Ovary (tissue), 9 donors: Measurements from ENCODE around the gene ABCC4. TPM values are rescaled to one million over a fixed set of nuclear protein-coding genes. Genes with fewer than 3 reads are reported as not detected.

Experiments
- DNase-seq, 5 donors: peaks; one replicate each; pipeline ENCODE4 v3.0.0-alpha.2; 2019 to 2020
- H3K27ac ChIP-seq, 2 donors: fragments of 200-600 bp; one replicate each; pipeline versions ENCODE4 v1.5.1 to v1.8.0; 2019 to 2022
- H3K27me3 ChIP-seq: fragments of 200-600 bp; one replicate; pipeline ENCODE4 v1.8.0; 2022
- H3K36me3 ChIP-seq: fragments of 200-600 bp; sonication (generic); one replicate; pipeline ENCODE4 v1.5.1; 2019
- H3K4me1 ChIP-seq: one replicate; pipeline ENCODE4 v1.8.1; 2013; ENCODE audit warnings: mild to moderate bottlenecking, moderate library complexity; ENCODE audit not compliant: insufficient read depth
- H3K4me3 ChIP-seq: fragments of 200-600 bp; sonication (generic); one replicate; pipeline ENCODE4 v1.5.1; 2017
- H3K9me3 ChIP-seq, 2 donors: fragments of 200-600 bp in 1 of 2; sonication (generic) in 1 of 2; one replicate each; pipeline versions ENCODE4 v1.5.1 to v1.8.1; 2013 to 2019; ENCODE audit warnings: mild to moderate bottlenecking in 1 of 2, moderate library complexity in 1 of 2
- CTCF ChIP-seq, 3 donors: fragments of 450-650 bp in 2 of 3; fragments of 200-600 bp in 1 of 3; IDR thresholded peaks; one replicate each; pipeline versions ENCODE4 v1.5.1 to v1.8.0; 2016 to 2022; ENCODE audit warnings: antibody characterized with exemption in 3 of 3, mild to moderate bottlenecking in 1 of 3
- EP300 ChIP-seq: sonication (generic); formaldehyde crosslinking; IDR thresholded peaks from one replicate; pipeline ENCODE4 v1.6.1; 2017; ENCODE audit warnings: antibody characterized with exemption
- POLR2A ChIP-seq: fragments of 450-650 bp; IDR thresholded peaks from one replicate; pipeline ENCODE4 v1.6.1; 2017; ENCODE audit warnings: antibody characterized with exemption, mild to moderate bottlenecking, moderate library complexity
- WGBS, 3 donors: extraction: QIAGEN DNeasy Blood & Tissue Kit in 1 of 3; methylation state at CpG; one replicate each; pipeline versions ENCODE4 v1.1.5 to v1.1.7; 2013 to 2017; 5-methylcytosine and 5-hydroxymethylcytosine counted together
- intact Hi-C, 4 donors: fragments of 100-400 bp; cut with DNase I; formaldehyde crosslinking; loops; one replicate each; pipeline versions ENCODE4 v1.11.0 to v1.15.1; 2022 to 2023
- polyA plus RNA-seq, 2 donors: library from polyadenylated mRNA; stranded (reverse); fragments of 200-250 nt in 1 of 2; fragments of 350-450 nt in 1 of 2; fragmentation: Illumina TruSeq in 1 of 2; extraction: RNeasy Lipid Tissue Mini Kit (QIAGEN cat#74804) in 1 of 2; gene quantifications; one replicate each; pipeline ENCODE4 v1.2.3, GENCODE V29; 2013 to 2014
- total RNA-seq, 7 donors: library from RNA; depleted of rRNA in 2 of 7; stranded (reverse); fragments of >200 nt in 2 of 7; fragmentation: NEBNext Ultra II Directional in 3 of 7; extraction: Animal tissue kit (Norgen Biotek cat#: 25700) in 3 of 7; gene quantifications; one replicate each; pipeline versions ENCODE4 v1.1.0 to v1.2.4, GENCODE V29; 2016 to 2023
- donor health status: DM: no; HTN: no; CAD: no; lungs with moderate emphysema.
- donor health status: DM: no; HTN: no; CAD: no.
- donor health status: Bipolar disorder and iron deficiency.
- donor health status: DM: yes; HTN: yes; CAD: no.
- donor health status: DM: no; HTN: no; CAD: no.
- donor health status: DM: yes; HTN: yes; CAD: no.

ABCC4 gene
- total and polyA plus RNA-seq, 9 donors, result 6.1 to 28.5 (median 11.5) TPM

DNA sequence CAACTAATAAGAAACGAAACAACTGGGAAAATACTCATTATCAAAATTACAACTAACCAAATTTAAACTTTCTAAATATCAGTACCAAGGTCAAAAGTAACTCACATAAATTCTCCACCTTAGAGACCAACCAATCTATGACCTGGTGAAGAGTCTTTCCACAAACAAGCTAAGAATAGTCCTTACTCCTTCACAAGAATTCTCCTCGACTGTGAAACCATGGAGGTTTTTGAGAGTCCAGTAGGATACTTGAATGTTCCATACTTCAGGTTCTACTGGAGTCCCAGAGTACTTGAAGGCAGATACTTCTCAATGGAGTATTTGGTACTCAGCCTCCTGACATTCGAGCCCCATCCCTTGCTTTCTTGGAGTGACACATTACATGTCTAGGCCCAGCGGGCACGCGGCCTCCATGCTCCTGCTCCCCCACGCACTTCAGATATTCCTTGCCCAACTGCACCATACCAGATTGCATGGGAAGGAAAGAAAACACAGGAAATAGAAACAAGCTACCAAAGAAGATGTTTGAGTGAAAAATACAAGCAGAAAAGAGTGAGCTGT lies 63.9 kb downstream of the ABCC4 start:
- no peaks in the 10 kb centered on the region for H3K4me1 ChIP-seq
- TF ChIP-seq POLR2A, result no peak
- no peak for TF ChIP-seq EP300
- no peak for TF ChIP-seq CTCF (IDR thresholded peaks at IDR 0.05)
- DNase-seq, result no peak
- intact Hi-C loops, result no loop called here
- 95% methylated on average over 7 of the region's 7 CpGs for WGBS, 3 donors
- H3K36me3 ChIP-seq, result no peaks in the 10 kb centered on the region
- H3K27ac ChIP-seq, result no peak overlapping the region
- no peak overlapping the region for H3K4me3 ChIP-seq
- no peaks in the 10 kb centered on the region for H3K27me3 ChIP-seq
- H3K9me3 ChIP-seq, result no peaks in the 10 kb centered on the region

DNA sequence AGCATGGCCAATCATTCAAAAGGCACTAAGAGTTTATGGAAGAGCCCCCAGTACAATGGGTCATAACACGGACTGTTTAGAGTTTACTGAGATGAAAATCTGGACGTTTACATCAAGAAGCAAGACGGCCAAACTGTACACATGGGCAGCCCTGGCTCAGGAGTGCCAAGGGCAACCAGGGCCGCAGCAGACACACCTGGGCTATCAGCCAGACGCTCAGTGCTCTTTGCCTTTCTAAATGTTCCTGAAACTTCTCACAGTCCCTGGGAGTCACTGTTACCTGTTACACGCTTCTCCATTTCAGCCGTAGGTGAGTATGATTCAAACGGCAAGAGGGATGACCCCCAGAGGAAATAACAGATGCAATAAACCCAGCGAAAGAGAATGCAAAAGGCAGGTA lies 64.5 kb downstream of the ABCC4 start:
- intact Hi-C loops, result no loop called here
- DNase-seq, result no peak
- Histone ChIP-seq H3K27ac (no peak overlapping the region), H3K4me3 (no peak overlapping the region), H3K27me3 (no peaks in the 10 kb centered on the region), H3K36me3 (no peaks in the 10 kb centered on the region), H3K9me3 (no peaks in the 10 kb centered on the region), H3K4me1 (no peaks in the 10 kb centered on the region)
- WGBS, 3 donors, result 92 to 94% (median 92%) methylated on average over 9 of the region's 9 CpGs
- TF ChIP-seq POLR2A, result no peak
- TF ChIP-seq CTCF (IDR thresholded peaks at IDR 0.05), result no peak
- no peak for TF ChIP-seq EP300

- TF ChIP-seq POLR2A (no peak), EP300 (no peak), CTCF (IDR thresholded peaks at IDR 0.05) (no peak)
- intact Hi-C loops, result no loop called here
- Histone ChIP-seq H3K36me3 (no peaks in the 10 kb centered on the region), H3K4me3 (no peak overlapping the region), H3K9me3 (no peaks in the 10 kb centered on the region), H3K27me3 (no peaks in the 10 kb centered on the region), H3K27ac (no peak overlapping the region), H3K4me1 (no peaks in the 10 kb centered on the region)
- WGBS, 3 donors, result 66 to 69% (median 66%) methylated on average over 7 of the region's 7 CpGs
- no peak for DNase-seq
Measured at GRCh38 chr13:95235974-95236373, 65.3 kb downstream of the ABCC4 start.

GRCh38 chr13:95235199-95235756 lies 66.0 kb downstream of the ABCC4 start:
- TF ChIP-seq POLR2A (no peak), EP300 (no peak), CTCF (IDR thresholded peaks at IDR 0.05) (no peak)
- Histone ChIP-seq H3K4me1 (no peaks in the 10 kb centered on the region), H3K36me3 (no peaks in the 10 kb centered on the region), H3K27me3 (no peaks in the 10 kb centered on the region), H3K9me3 (no peaks in the 10 kb centered on the region), H3K4me3 (no peak overlapping the region), H3K27ac (no peak overlapping the region)
- WGBS, 3 donors, result 82 to 85% (median 84%) methylated on average over 3 of the region's 3 CpGs
- no peak for DNase-seq
- intact Hi-C loops, result no loop called here
